PFSK-1 (cell line): ENCODE measurements around the gene BCO1.

ENCODE experiments used
- FOXP2 ChIP-seq: optimal IDR thresholded peaks from 2 replicates; pipeline ENCODE3; 2011; ENCODE audit warnings: borderline replicate concordance, control low read depth, inconsistent platforms; ENCODE audit not compliant: insufficient read depth; ENCODE audit errors: extremely low read length, extremely low read depth
- POLR2AphosphoS5 ChIP-seq: IDR thresholded peaks from 2 replicates; pipeline ENCODE4 v1.6.1; 2012; ENCODE audit warnings: low read depth, mild to moderate bottlenecking, control low read depth, low read length, moderate library complexity
- SIN3A ChIP-seq: IDR thresholded peaks from 2 replicates; pipeline ENCODE4 v1.6.1; 2012; ENCODE audit warnings: mild to moderate bottlenecking, low read length, moderate library complexity, borderline replicate concordance; ENCODE audit not compliant: insufficient read depth
- TAF1 ChIP-seq: IDR thresholded peaks from 2 replicates; pipeline ENCODE4 v1.6.1; 2012; ENCODE audit warnings: low read length, control low read depth, borderline replicate concordance; ENCODE audit not compliant: insufficient read depth
- TF ChIP-seq, protein P1 (sequence below), 2 experiments: IDR thresholded peaks; 2 replicates each; pipeline versions ENCODE4 v1.6.1 to v1.8.0; 2011 to 2012; ENCODE audit warnings: low read depth in 2 of 2, low read length in 2 of 2, control low read depth in 1 of 2, inconsistent platforms in 1 of 2, mild to moderate bottlenecking in 1 of 2, moderate library complexity in 1 of 2; ENCODE audit not compliant: insufficient read depth in 1 of 2

Gene BCO1

DNA sequence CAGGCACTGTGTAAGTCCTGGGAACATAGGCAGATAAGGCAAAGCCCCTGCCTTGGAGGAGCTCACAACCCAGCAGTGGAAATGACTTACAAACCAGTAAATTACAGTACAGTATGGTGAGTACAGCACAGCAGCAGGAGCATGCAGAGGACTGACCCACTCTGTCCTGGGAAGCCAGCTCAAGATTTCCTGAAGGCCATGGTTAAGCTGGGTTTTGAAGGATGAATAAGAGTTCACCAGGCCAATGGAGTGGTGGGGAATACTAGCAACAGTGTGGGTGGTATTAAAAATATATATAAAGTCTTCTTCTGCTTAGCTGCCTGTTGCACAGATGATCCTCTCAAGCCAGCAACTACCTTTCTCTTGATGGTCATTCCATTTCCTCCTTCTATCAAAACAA is 73.3 kb downstream of the BCO1 start:
- TF ChIP-seq, protein P1, sequence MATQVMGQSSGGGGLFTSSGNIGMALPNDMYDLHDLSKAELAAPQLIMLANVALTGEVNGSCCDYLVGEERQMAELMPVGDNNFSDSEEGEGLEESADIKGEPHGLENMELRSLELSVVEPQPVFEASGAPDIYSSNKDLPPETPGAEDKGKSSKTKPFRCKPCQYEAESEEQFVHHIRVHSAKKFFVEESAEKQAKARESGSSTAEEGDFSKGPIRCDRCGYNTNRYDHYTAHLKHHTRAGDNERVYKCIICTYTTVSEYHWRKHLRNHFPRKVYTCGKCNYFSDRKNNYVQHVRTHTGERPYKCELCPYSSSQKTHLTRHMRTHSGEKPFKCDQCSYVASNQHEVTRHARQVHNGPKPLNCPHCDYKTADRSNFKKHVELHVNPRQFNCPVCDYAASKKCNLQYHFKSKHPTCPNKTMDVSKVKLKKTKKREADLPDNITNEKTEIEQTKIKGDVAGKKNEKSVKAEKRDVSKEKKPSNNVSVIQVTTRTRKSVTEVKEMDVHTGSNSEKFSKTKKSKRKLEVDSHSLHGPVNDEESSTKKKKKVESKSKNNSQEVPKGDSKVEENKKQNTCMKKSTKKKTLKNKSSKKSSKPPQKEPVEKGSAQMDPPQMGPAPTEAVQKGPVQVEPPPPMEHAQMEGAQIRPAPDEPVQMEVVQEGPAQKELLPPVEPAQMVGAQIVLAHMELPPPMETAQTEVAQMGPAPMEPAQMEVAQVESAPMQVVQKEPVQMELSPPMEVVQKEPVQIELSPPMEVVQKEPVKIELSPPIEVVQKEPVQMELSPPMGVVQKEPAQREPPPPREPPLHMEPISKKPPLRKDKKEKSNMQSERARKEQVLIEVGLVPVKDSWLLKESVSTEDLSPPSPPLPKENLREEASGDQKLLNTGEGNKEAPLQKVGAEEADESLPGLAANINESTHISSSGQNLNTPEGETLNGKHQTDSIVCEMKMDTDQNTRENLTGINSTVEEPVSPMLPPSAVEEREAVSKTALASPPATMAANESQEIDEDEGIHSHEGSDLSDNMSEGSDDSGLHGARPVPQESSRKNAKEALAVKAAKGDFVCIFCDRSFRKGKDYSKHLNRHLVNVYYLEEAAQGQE (IDR thresholded peaks at IDR 0.05; ENCODE audit: insufficient read depth in 1 of 2, low read depth in 2 of 2, low read length in 2 of 2), result no peak
- TF ChIP-seq POLR2AphosphoS5 (no peak), TAF1 (no peak), FOXP2 (no peak)

DNA sequence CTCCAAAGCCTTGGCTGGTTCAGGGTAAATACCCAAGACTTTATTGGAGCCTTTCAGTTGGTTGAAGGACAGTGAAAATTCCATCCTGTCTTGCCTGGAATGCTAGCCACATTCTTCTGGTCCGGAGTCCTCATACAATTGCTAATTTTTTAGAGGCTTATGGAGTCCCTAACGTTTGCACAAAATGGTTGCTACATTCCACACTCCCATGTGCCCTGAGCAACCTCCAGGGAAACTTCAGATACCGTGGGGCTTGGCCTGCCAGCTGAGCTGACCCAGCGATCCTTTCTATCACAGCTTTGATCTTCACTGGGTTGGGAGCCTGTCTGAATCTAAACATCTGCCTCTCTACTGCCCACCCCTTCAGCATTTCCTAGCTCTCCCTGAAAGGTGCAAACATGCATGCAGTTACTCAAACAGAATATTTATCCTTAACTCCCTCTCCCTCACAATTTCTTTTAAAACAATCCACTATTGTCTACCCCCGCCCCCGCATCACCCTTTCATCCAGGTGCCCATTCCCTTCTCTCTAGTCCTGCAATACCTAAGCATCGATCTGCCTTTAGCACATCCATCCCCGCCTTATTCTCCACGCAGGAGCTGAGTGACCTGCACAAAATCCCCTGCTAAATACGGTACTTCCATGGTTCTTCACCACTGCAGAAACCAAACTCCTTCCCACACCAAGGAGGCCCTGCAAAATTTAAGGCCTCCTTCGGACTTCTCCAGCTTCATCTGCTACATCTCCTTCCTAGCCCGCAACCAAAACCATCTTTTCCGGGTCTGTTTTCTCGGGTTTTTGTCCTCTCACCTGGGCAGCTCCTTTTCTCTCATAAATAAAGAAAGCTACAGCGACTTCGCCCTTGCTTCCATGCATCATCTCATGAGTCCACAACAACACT is 75.5 kb downstream of the BCO1 start:
- TF ChIP-seq POLR2AphosphoS5, result no peak
- TF ChIP-seq, protein P1 (IDR thresholded peaks at IDR 0.05; ENCODE audit: insufficient read depth in 1 of 2, low read depth in 2 of 2, low read length in 2 of 2), result no peak
- no peak for TF ChIP-seq SIN3A
- TF ChIP-seq FOXP2, result no peak
- no peak for TF ChIP-seq TAF1

DNA sequence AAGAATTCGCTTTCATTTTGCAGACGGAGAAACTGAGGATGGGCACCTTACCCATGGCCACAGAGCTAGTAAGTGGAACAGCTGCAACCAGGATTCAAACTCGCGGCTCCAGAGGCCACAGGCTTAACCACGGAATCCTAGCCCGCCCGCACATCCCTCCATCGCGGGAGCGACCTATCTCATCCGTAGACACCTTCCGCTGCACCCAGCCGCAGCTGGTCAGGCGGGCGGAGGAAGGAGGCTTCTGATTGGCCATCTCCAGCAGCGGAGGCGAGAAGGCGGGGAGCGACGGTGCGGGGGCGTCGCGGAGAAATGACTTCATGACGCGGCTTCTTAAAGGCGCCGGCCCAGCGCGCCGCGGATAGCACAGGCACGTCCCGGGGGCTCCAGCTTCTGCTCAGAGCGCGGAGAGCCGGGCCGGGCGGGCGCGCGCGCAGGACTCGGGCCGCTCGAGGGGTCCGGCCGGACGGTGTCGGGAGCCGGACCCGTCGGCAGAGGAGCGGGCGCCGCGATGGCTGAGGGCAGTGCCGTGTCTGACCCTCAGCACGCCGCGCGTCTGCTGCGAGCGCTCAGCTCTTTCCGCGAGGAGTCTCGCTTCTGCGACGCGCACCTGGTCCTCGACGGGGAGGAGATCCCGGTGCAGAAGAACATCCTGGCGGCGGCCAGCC is 76.2 kb downstream of the BCO1 start, which contains the start of gene GAN:
Gene GAN, plus strand, starts transcription at position 360 of the 668 bp plus-strand sequence. Its CDS starts 152 bp downstream, at position 512.
- peak; percentile 8 for TF ChIP-seq FOXP2
- TF ChIP-seq, protein P1 (IDR thresholded peaks at IDR 0.05; ENCODE audit: insufficient read depth in 1 of 2, low read depth in 2 of 2, low read length in 2 of 2), result no peak
- TF ChIP-seq SIN3A, result peak; percentile 71; the same call in 1 of the 2 replicates
- peak; percentile 81; the same call in 1 of the 2 replicates for TF ChIP-seq TAF1
- TF ChIP-seq POLR2AphosphoS5, result peak; percentile 71

DNA sequence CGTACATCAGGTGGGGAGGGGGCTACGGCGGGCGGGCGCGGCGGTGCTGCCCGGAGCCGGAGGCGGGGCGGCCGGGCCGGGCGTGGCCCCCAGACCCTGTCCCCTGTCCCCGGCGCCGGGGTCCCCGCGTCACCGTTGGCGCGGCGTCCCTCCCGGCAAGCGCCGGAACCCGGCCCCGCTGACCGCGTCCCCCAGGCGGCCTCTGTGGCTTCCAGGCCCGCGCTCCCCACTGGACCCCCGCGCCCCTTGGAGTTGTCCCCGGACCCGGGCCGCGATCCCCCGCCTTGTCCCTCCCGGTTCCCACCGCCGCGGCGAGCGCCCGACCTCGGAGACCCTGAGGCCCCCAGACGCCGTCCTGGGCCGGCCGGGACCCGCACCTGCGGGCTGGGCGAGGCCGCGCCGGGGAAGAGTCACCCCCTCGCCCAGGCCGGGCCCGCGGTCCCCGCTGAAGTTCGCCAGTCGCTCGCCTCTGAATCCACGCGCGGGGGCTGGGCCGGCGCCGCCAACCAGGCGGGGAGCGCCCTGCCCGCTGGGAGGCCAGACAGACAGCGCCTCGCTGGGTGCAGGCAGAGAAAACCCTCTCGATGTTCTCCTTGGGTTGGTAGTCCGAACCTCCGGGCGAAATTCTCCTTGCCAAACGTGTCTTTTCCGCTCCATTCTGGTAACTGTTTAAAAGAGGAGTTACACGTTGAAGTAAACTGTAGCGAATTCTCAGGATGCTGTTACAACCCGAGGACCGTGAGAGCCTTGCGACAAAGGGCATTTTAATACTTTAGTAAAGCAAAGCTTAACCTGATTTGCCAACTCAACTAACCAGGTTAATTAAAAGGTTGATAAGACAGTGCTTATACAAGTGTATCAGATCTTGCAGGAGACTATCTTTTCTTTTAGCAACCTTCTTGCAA is 77.0 kb downstream of the BCO1 start:
- TF ChIP-seq POLR2AphosphoS5 (no peak), SIN3A (no peak), FOXP2 (no peak), TAF1 (no peak)
- TF ChIP-seq, protein P1 (IDR thresholded peaks at IDR 0.05; ENCODE audit: insufficient read depth in 1 of 2, low read depth in 2 of 2, low read length in 2 of 2), result no peak
